Stimulated activated naive CD8-positive, alpha-beta T cell treated with anti-CD3 and anti-CD28 coated beads, Interleukin-15, Interleukin-2, amounts not matched to agents 100 ng/mL and 50 ng/mL, for 24 hours (primary cell): ENCODE data around the gene NIFK.

Experiments
- H3K27ac Mint-ChIP-seq: one replicate; pipeline ENCODE4 v1.8.0; 2021; ENCODE audit warnings: mild to moderate bottlenecking, mixed read lengths
- H3K27me3 Mint-ChIP-seq: one replicate; pipeline ENCODE4 v1.8.0; 2021; ENCODE audit warnings: mixed read lengths
- H3K36me3 Mint-ChIP-seq: one replicate; pipeline ENCODE4 v1.8.0; 2021; ENCODE audit warnings: low read depth, mixed read lengths
- H3K4me1 Mint-ChIP-seq: one replicate; pipeline ENCODE4 v1.8.0; 2021; ENCODE audit warnings: low read depth, mixed read lengths
- H3K4me3 Mint-ChIP-seq: one replicate; pipeline ENCODE4 v1.8.0; 2021; ENCODE audit warnings: mild to moderate bottlenecking, mixed read lengths
- H3K9me3 Mint-ChIP-seq: one replicate; pipeline ENCODE4 v1.8.0; 2021; ENCODE audit warnings: mixed read lengths

Gene NIFK

GRCh38 chr2:121736462-121737336, at the start of gene NIFK:
TSS of gene NIFK (minus strand) at chr2:121736875. CDS start at chr2:121736850, 25 bp downstream.
- no peaks in the 10 kb centered on the region for H3K9me3 Mint-ChIP-seq
- no peaks in the 10 kb centered on the region for H3K27me3 Mint-ChIP-seq
- H3K4me3 Mint-ChIP-seq, result peak within 1 kb of the TSS; percentile 98
- H3K4me1 Mint-ChIP-seq, result peaks cover 45% of the 10 kb centered on the region
- peak within 1 kb of the TSS; percentile 94 for H3K27ac Mint-ChIP-seq
- H3K36me3 Mint-ChIP-seq, result peaks cover 38% of the 10 kb centered on the region

GRCh38 chr2:121783180-121783579, 46.5 kb upstream of the NIFK start:
- Mint-ChIP-seq H3K36me3 (no peaks in the 10 kb centered on the region), H3K27ac (no peak overlapping the region), H3K4me3 (no peak overlapping the region), H3K9me3 (no peaks in the 10 kb centered on the region), H3K27me3 (peaks cover 11% of the 10 kb centered on the region), H3K4me1 (no peaks in the 10 kb centered on the region)

- Mint-ChIP-seq H3K36me3 (no peaks in the 10 kb centered on the region), H3K9me3 (no peaks in the 10 kb centered on the region), H3K27me3 (peaks cover 6% of the 10 kb centered on the region), H3K4me3 (no peak overlapping the region), H3K4me1 (no peaks in the 10 kb centered on the region), H3K27ac (no peak overlapping the region)
These were observed 42.2 kb upstream of the NIFK start for GRCh38 chr2:121778741-121779487.

- Mint-ChIP-seq H3K4me1 (no peaks in the 10 kb centered on the region), H3K36me3 (no peaks in the 10 kb centered on the region), H3K4me3 (no peak overlapping the region), H3K27me3 (peaks cover 3% of the 10 kb centered on the region), H3K27ac (no peak overlapping the region), H3K9me3 (no peaks in the 10 kb centered on the region)
These were observed 41.0 kb upstream of the NIFK start for GRCh38 chr2:121777699-121778058.

GRCh38 chr2:121776885-121777698, 40.4 kb upstream of the NIFK start:
- peak overlapping the region; percentile 37 for H3K27ac Mint-ChIP-seq

GRCh38 chr2:121776361-121776760, 39.7 kb upstream of the NIFK start:
- H3K9me3 Mint-ChIP-seq, result no peaks in the 10 kb centered on the region
- no peaks in the 10 kb centered on the region for H3K27me3 Mint-ChIP-seq
- no peaks in the 10 kb centered on the region for H3K36me3 Mint-ChIP-seq
- H3K27ac Mint-ChIP-seq, result no peak overlapping the region
- H3K4me3 Mint-ChIP-seq, result no peak overlapping the region
- H3K4me1 Mint-ChIP-seq, result no peaks in the 10 kb centered on the region

More at GRCh38 chr2:121776885-121777698, 40.4 kb upstream of the NIFK start:
- H3K4me1 Mint-ChIP-seq, result no peaks in the 10 kb centered on the region
- no peaks in the 10 kb centered on the region for H3K9me3 Mint-ChIP-seq
- no peak overlapping the region for H3K4me3 Mint-ChIP-seq
- H3K27me3 Mint-ChIP-seq, result peaks cover under 1% of the 10 kb centered on the region
- H3K36me3 Mint-ChIP-seq, result no peaks in the 10 kb centered on the region

- Mint-ChIP-seq H3K27ac (no peak overlapping the region), H3K36me3 (peaks cover 8% of the 10 kb centered on the region), H3K4me3 (no peak overlapping the region), H3K27me3 (no peaks in the 10 kb centered on the region), H3K9me3 (no peaks in the 10 kb centered on the region), H3K4me1 (no peaks in the 10 kb centered on the region)
These were observed 37.6 kb upstream of the NIFK start for GRCh38 chr2:121774235-121774634.

GRCh38 chr2:121771976-121772742, 35.5 kb upstream of the NIFK start:
- no peaks in the 10 kb centered on the region for H3K9me3 Mint-ChIP-seq
- no peaks in the 10 kb centered on the region for H3K27me3 Mint-ChIP-seq
- peaks cover 19% of the 10 kb centered on the region for H3K36me3 Mint-ChIP-seq
- H3K4me3 Mint-ChIP-seq, result no peak overlapping the region
- H3K27ac Mint-ChIP-seq, result peak overlapping the region; percentile 14
- no peaks in the 10 kb centered on the region for H3K4me1 Mint-ChIP-seq

- H3K36me3 Mint-ChIP-seq, result peaks cover 56% of the 10 kb centered on the region
- no peaks in the 10 kb centered on the region for H3K9me3 Mint-ChIP-seq
- no peaks in the 10 kb centered on the region for H3K4me1 Mint-ChIP-seq
- no peaks in the 10 kb centered on the region for H3K27me3 Mint-ChIP-seq
- no peak overlapping the region for H3K4me3 Mint-ChIP-seq
- H3K27ac Mint-ChIP-seq, result no peak overlapping the region
These were observed 31.6 kb upstream of the NIFK start for GRCh38 chr2:121768143-121768755.

GRCh38 chr2:121766624-121767023, 29.9 kb upstream of the NIFK start:
- H3K9me3 Mint-ChIP-seq, result no peaks in the 10 kb centered on the region
- H3K4me3 Mint-ChIP-seq, result no peak overlapping the region
- peaks cover 63% of the 10 kb centered on the region for H3K36me3 Mint-ChIP-seq
- H3K27me3 Mint-ChIP-seq, result no peaks in the 10 kb centered on the region
- no peaks in the 10 kb centered on the region for H3K4me1 Mint-ChIP-seq
- H3K27ac Mint-ChIP-seq, result no peak overlapping the region

GRCh38 chr2:121764681-121765228, 28.1 kb upstream of the NIFK start:
- Mint-ChIP-seq H3K4me3 (no peak overlapping the region), H3K9me3 (no peaks in the 10 kb centered on the region), H3K27ac (peak overlapping the region; percentile 50)

GRCh38 chr2:121755237-121756111, 18.8 kb upstream of the NIFK start, which contains the start of gene TSN:
TSS of gene TSN (plus strand) at chr2:121755651. CDS start at chr2:121755780, 129 bp downstream.
- Mint-ChIP-seq H3K27me3 (no peaks in the 10 kb centered on the region), H3K4me3 (peak within 1 kb of the TSS; percentile 91), H3K4me1 (peaks cover 48% of the 10 kb centered on the region), H3K9me3 (no peaks in the 10 kb centered on the region), H3K27ac (peak within 1 kb of the TSS; percentile 97), H3K36me3 (peaks cover 32% of the 10 kb centered on the region)

More at GRCh38 chr2:121764681-121765228, 28.1 kb upstream of the NIFK start:
- H3K36me3 Mint-ChIP-seq, result peaks cover 78% of the 10 kb centered on the region
- peaks cover 7% of the 10 kb centered on the region for H3K4me1 Mint-ChIP-seq
- no peaks in the 10 kb centered on the region for H3K27me3 Mint-ChIP-seq

- H3K4me3 Mint-ChIP-seq, result peak overlapping the region; percentile 91
- H3K27ac Mint-ChIP-seq, result peak overlapping the region; percentile 97
- H3K4me1 Mint-ChIP-seq, result peaks cover 42% of the 10 kb centered on the region
- H3K36me3 Mint-ChIP-seq, result peaks cover 25% of the 10 kb centered on the region
- H3K27me3 Mint-ChIP-seq, result no peaks in the 10 kb centered on the region
- no peaks in the 10 kb centered on the region for H3K9me3 Mint-ChIP-seq
These were observed 18.2 kb upstream of the NIFK start for GRCh38 chr2:121754851-121755236.
